GM13977 (cell line): ENCODE data around the gene GEMIN4.

Experiments used
- DNase-seq: peaks from one replicate; pipeline ENCODE4 v3.0.0; 2012; ENCODE audit warnings: low spot score
- in situ Hi-C: fragments of 300-500 bp; cut with MboI; formaldehyde crosslinking; loops from one replicate; pipeline ENCODE4 v1.12.0; 2022; ENCODE audit warnings: low sequenced_read_pairs, low pct_unique_long_range_greater_than_20kb, mixed read lengths, inconsistent platforms; ENCODE audit not compliant: unreplicated experiment
- TF ChIP-seq, protein P1 (sequence below): IDR thresholded peaks from 2 replicates; pipeline ENCODE4 v1.5.1; 2012; ENCODE audit warnings: mild to moderate bottlenecking, control low read depth; ENCODE audit not compliant: insufficient read depth; ENCODE audit errors: extremely low read depth, missing control alignments

GEMIN4 gene

DNA sequence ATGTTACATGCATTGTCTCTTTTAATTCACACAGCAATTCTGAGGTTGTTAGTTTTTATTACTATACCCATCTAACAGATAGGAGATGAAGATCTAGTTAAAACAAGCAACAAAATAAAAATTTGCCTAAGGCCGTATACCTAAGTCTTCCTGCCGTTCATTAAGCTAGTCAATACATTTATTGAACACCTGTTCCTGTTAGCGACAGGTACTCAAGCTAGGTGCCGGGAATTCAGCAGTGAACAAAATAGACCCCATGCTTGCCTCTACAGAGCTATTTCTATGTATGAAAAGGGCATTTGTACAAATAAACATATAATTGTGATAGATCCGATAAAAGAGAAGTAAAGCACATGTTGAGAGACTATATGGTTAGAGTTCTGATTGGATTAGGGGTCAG, 34.0 kb downstream of the GEMIN4 start:
- TF ChIP-seq, protein P1, sequence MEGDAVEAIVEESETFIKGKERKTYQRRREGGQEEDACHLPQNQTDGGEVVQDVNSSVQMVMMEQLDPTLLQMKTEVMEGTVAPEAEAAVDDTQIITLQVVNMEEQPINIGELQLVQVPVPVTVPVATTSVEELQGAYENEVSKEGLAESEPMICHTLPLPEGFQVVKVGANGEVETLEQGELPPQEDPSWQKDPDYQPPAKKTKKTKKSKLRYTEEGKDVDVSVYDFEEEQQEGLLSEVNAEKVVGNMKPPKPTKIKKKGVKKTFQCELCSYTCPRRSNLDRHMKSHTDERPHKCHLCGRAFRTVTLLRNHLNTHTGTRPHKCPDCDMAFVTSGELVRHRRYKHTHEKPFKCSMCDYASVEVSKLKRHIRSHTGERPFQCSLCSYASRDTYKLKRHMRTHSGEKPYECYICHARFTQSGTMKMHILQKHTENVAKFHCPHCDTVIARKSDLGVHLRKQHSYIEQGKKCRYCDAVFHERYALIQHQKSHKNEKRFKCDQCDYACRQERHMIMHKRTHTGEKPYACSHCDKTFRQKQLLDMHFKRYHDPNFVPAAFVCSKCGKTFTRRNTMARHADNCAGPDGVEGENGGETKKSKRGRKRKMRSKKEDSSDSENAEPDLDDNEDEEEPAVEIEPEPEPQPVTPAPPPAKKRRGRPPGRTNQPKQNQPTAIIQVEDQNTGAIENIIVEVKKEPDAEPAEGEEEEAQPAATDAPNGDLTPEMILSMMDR, result no peak
- no peak for DNase-seq
- in situ Hi-C loops, result no loop called here

DNA sequence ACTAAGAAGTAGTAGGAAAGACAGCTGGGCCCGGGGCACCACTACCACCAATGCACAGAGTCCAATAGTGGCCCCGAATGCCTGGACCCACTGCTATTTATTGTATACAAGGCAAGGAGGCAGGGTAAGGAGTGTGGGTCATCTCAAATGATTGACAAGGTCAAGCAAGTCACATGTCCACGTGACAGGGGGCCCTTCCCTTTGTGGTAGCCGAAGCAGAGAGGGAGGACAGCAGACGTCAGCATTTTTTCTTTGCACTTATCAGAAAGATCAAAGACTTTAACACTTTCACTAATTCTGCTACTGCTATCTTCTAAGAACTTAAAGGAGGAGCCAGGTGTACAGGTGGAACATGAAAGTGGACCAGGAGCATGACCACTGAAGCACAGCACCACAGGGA, 43.9 kb downstream of the GEMIN4 start:
- DNase-seq, result no peak
- in situ Hi-C loops, result no loop called here

DNA sequence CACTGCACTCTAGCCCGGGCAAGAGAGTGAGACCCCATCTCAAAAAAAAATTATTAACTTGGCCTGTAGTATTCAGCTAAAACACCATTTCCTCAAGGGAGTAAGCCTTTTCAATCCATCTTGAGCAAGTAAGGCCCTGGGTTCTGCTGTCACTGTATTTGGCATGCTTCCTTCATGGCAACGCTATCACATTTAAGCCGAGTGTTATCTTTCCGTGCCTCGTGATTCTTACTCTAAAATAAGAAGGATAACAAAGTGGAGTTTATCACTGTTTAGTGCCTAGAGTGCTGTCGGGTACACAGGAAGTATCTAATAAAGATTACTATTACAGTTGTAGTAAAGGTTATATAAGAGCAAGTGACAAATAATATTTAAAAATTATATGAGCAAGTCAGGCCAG, 46.2 kb downstream of the GEMIN4 start:
- TF ChIP-seq, protein P1, result no peak
- in situ Hi-C loops, result no loop called here
- no peak for DNase-seq

More for the DNA sequence above, 43.9 kb downstream of the GEMIN4 start:
- TF ChIP-seq, protein P1, result no peak

DNA sequence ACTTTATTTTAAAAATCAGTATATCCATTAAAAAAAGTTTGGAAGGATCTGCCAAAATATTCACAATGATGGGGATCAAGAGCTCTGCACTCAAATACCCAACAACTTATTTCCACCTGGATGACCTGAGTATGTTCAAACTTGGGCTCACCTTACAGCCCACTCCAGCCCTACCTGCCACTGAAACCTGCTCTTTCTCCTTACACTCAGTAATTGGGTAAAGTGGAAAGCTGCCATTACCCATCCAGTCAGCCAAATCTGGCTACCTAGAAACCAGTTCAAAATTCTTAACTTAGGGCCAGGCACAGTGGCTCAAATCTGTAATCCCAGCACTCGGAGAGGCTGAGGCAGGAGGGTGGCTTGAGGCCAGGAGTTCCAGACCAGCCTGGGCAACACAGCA, 47.1 kb downstream of the GEMIN4 start:
- in situ Hi-C loops, result no loop called here
- DNase-seq, result no peak
- TF ChIP-seq, protein P1, result no peak

DNA sequence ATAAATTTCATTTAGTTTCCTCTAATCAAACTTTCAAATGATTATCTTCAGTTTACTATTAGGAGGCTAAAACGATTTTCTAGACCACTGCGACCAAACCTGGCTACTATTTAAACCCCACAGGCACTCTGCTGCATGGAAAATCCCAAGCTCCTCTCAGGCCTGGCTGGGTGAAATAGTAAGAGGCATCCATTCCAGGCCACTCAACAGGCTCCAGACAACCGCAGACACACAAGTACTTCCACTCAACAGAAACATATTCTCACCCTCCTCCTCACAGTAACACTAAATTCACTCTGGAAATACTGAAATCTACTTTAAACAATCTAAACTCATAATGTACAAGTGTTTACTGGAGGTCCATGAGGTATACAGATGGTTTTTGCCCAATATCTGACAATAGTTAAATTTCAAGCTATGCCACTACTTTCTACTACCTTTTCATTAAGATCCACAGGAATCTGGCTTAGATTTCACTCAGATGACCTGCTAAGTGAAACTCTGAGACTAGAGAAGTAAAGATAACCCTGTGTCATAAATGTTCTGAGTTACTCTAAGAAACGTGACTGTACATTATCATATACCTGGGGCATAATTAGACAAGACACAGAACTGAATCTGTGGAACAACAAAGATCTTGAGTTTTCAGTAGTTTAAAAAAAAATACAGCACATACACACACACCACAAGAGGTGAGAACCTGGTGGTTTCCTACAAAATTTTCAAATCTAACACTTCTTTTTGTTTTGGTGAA, 47.8 kb downstream of the GEMIN4 start:
- in situ Hi-C loops, result no loop called here
- DNase-seq, result no peak
- TF ChIP-seq, protein P1, result no peak

DNA sequence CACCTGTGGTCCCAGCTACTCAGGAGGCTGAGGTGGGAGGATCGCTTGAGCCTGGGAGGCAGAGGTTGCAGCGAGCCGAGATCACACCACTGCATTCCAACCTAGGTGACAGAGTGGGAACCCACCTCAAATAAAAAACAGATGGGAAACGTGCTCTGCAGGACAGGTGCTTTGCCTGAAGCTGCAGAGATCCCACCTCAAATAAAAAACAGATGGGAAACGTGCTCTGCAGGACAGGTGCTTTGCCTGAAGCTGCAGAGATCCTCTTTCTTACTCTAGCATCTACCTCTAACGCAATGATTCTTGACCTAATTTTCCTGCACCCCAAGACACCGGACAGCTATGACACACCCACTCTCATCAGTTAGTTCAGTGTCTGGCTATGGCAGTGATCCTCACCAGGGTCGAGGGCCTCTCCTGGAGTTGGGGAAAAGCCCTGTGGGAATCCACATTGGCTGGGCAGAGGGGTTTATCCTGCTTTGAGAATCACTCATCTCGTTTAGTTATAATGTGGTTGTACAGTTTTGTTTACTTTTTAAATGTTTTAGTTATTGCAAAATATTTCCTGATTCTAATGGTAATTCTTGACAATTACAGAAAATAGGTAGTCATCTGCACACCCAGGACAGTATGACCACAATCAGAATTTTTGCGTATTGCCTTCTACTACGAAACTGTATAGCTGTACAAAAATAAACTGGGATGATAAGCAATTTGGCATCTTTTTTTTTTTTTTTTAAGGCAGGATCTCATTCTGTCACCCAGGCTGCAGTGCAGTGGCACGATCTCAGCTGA, 48.8 kb downstream of the GEMIN4 start:
- no peak for DNase-seq
- TF ChIP-seq, protein P1, result no peak
- in situ Hi-C loops, result no loop called here
